GM18507 (cell line): ENCODE measurements around the gene RRP12.
"Not testable (repeated sequence)": the region's sequence is repeated elsewhere in the genome, so short reads cannot be mapped to it uniquely, and the experiment has no call there.

Experiments
- DNase-seq: peaks from one replicate; pipeline ENCODE4 v3.0.0; 2011; ENCODE audit warnings: low read depth; ENCODE audit not compliant: insufficient read length; ENCODE audit errors: extremely low spot score
- FAIRE-seq: peaks from 2 replicates; lab custom pipeline; 2011; peaks lifted over from hg19 to GRCh38; lab: Jason Lieb, UNC

Gene RRP12

DNA sequence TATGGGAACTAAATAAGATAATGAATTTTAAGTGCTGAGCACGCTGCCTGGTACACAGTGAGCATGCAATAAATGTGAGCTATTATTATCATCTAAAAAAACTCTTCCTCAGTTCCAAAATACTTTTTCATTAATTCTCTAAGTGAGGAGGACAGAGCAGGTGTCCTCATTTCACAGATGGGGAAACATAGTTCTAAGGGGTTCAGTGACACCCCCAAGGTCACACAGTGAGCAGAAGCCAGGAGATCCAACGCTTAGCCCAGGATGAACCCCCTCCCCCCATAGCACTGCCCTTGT is 6.8 kb upstream of the RRP12 start:
- no peak for FAIRE-seq

DNA sequence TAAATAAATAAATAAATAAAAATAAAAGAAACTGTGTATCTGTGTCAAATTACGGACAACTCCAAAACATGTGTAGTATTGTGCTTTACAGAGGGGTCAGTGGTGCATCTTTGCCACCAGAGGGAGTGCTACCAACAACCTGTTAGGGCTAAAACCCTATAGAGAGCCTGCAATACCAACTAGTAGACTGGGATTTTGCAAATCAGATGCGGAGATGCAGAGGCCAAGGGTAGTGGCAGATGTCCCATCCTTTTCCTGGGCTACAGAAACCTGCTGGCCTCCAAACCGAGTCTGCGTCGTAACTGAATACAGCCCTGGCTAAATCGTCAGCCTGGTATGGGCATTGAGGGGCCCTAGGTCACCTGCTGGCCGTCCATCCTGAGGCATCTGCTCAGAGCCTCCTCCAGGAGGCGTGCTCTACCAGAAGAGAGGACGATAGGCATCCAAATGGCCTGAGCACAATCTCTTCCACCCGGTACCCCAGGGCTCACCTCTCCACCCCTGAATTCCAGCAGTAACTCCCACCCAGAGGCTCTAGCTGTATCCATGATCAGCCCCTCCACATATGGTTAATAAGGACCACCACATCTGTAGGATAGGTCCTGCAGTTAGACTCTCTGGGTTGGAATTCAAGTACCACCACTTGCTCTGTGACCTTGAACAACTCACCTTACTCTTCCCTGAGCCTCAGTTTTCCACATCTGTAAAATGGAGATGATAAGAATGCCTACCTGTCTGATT is 6.2 kb upstream of the RRP12 start:
- FAIRE-seq = peak; percentile 86
- DNase-seq = peak; percentile 50

More for the DNA sequence above, 6.8 kb upstream of the RRP12 start:
- no peak for DNase-seq

DNA sequence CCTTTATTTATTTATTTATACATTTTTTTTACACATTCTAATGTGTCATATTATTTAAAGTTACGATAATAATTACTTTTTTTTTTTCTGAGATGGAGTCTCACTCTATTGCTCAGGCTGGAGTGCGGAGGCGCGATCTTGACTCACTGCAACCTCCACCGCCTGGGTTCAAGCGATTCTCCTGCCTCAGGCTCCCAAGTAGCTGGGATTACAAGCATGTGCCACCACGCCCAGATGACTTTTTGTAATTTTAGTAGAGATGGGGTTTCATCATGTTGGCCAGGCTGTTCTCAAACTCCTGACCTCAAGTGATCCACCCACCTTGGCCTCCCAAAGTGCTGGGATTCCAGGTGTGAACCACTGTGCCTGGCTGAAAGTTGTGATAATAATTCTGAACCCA is 5.3 kb upstream of the RRP12 start:
- DNase-seq, FAIRE-seq: not testable (repeated sequence)

DNA sequence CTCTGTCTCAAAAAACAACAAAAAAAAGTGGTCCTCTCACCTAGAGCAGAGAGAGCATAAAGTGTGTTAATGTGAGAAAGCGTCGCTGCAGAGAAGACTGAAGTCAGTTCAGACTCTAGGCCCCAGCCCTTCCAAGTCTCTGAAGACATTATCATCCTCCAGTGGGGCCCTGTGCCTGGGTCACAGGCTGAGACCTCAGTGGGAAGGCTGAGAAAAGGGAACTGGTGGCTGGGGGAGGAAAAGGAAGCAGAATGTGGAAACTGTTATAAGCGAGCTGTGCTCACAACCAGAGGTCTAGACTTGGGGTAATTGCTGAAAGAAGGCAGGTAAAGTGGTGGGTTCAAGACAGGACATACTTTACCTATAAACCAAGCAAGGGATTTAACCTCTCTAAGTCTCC is 4.9 kb upstream of the RRP12 start:
- no peak for DNase-seq
- no peak for FAIRE-seq

DNA sequence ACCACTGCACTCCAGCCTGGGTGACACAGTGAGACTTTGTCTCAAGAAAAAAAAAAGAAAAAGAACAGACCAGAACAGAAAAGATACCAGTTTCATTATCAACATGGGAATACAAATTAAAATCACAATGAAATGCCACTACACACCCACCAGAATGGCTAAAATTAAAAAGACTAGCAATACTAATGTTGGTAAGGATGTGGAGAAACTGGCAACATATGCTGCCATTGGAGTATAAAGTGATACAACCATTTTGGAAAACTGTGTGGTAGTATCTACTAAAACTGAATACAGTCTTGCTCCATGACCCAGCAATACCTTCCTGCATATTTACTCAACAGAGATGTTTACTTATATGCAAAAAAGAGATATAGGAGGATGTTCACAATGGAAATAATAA is 2.9 kb upstream of the RRP12 start:
- FAIRE-seq (no peak), DNase-seq (no peak)

DNA sequence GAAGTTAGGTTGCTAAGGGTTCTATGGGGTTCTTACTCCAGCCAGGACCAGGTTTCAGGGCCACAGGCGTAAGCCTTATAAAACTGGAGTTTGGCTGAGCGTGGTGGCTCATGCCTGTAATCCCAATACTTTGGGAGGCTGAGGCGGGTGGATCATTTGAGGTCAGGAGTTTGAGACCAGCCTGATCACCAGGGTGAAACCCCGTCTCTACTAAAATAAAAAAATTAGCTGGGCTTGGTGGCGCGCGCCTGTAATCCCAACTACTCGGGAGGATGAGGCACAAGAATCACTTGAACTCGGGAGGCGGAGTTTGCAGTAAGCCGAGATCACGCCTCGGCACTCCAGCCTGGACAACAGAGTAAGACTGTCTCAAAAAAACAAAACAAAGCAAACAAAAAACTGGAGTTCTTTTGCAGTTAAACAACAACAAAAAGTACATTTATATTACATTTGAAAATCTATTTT is 347 bp upstream of the RRP12 start:
- DNase-seq = no peak
- FAIRE-seq = no peak

DNA sequence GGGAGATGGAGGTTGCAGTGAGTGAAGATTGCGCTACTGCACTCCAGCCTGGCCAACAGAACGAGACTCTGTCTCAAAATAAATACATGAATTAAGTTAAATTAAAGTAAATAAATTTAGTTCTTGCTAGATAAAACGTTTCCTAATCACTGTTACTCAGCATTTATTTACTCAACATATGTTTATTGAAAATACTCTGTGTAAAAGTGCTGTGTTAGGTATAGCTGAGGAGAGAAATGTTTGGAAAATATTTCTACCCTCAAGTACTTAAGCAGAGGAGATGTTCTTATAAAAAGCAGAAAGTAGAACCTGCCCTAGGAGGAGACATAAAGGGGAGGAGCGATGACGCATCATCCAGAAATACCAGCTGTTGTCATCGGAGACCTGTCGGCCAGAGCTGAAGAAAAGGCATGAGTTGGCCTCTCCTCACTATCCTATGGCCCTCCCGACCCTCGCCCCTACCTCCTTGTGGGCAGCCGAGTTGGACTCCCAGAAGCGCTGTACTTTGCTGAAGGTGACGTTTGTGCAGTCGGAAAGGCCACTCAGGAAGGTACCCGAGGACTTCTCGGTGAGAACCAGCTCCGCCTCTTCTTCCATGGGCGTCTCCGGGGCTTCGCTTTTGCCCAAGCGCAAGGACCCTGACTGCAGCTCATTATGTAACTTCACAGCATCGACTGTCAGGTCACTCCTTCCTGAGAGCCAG is 1.1 kb downstream of the RRP12 start:
- DNase-seq (no peak), FAIRE-seq (peak; percentile 61)

DNA sequence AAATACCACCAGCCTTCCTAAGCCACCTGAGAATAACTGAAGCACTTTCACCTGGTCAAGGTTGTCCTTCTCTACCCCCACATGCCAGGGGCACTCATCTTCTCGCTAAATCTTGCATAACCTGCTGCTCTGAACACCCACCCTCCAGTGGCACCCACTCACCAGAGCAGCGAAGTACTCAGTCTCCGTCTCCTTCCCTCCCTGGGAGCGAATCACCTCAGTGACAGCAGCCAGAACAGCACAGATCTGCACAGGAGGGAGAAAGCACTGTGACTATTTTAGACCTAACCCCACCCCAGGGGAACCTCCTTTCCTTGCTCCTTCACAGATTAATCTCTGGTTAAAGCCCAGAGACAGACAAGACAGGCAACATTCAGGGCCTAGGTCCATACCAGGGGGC is 5.1 kb downstream of the RRP12 start:
- FAIRE-seq (no peak), DNase-seq (no peak)

DNA sequence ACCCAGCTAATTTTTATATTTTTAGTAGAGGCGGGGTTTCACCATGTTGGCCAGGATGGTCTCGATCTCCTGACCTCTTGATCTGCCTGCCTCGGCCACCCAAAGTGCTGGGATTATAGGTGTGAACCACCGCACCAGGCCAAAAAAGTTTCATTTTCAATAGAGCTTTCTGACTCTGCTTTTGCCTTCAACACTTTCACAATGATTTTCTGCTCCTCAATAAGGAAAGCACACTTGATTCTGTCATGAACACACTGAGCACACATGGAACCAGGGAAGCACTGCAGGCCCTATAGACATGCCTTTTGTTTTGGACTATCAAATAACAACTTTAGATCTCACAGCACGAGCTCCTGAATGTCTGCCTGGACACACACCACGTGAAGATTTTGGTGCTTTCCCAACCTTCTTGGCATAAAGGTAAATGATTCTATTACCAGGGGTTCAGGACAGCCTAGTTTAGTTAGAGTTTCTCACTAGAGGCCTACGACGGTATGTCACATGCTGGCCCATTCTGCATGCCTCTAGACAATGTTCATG is 8.0 kb downstream of the RRP12 start:
- DNase-seq (no peak), FAIRE-seq (no peak)

DNA sequence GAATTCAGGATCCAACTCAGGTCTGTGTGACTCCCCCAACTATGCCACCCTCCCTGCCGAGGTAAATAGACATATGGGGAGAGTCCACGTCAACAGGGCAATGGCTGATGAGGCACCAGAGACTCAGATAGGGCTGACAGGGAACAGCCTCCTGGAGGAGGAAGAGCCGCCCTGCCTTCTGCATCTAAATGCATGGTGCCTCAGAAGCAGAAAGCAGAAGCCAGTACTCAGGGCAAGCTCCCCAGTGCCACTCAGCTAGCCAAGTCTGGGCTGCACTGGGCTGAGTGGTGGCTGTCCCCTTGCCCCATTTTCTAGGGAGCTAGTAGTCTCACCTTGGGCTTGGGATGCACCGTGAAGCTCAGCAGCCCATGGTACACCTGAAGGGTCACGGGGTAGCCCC is 11.0 kb downstream of the RRP12 start:
- no peak for FAIRE-seq

DNA sequence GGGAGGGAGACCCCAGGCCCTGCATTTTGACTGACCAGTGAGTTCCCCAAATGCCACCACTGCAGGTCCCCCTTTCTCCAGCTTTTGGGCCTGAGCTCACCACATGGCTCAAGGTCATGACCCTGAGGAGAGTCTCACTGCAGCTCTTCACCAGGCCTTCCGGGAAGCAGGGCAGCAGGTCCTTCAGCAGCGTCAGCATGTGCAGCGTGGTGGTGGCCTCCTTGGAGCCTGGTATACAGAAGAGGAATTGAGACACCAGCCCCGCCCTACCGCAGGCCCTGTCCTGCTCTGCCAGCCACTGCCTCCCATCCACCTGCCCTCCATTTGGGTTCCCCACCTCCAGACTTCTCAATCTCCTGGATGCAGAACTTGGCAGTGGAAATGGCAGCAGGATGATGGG is 13.0 kb downstream of the RRP12 start:
- FAIRE-seq (no peak), DNase-seq (no peak)

More for the DNA sequence above, 11.0 kb downstream of the RRP12 start:
- no peak for DNase-seq

DNA sequence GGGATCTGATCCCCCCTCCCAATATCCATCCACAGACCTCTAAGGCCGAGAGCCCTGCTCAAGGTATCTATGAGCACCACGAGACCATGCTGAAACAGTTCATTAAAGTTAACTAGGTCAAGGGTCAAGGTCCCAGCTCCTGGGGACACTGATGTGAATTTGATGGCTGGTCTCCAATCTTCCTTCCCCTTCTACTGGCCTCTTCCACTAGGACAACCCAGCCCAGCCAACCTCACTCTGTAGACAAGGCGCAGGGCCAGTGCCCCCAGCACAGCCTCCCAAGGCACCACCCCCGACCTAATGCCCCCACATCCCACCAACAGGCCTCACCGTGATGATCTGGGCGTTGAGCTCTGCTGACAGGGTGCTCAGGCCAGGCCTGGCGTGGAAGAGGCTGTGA is 15.6 kb downstream of the RRP12 start:
- DNase-seq (no peak), FAIRE-seq (no peak)

DNA sequence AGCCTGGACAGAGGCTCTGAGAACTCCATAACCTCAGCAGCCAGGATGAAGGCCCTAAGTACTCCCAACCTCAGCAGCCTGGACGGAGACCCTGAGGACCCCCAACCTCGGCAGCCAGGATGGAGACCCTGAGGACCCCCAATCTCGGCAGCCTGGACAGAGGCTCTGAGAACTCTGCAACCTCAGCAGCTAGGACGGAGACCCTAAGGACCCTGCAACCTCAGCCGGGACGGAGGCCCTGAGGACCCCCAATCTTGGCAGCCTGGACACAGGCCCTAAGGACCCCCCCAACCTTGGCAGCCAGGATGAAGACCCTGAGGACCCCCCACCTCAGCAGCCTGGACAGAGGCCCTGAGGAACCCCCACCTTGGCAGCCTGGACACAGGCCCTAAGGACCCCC is 16.5 kb downstream of the RRP12 start:
- DNase-seq (no peak), FAIRE-seq (no peak)

DNA sequence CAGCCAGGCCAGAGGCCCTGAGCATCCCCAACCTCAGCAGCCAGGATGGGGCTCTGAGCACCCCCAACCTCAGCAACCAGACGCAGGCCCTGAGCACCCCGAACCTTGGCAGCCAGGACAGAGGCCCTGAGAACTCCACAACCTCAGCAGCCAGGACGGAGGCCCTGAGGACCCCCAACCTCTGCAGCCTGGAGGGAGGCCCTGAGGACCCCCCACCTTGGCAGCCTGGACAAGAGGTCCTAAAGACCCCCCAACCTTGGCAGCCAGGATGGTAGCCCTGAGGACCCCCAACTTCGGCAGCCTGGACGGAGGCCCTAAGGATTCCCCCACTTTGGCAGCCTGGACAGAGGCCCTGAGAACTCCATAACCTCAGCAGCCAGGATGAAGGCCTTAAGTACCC is 17.0 kb downstream of the RRP12 start:
- DNase-seq (no peak), FAIRE-seq (no peak)

DNA sequence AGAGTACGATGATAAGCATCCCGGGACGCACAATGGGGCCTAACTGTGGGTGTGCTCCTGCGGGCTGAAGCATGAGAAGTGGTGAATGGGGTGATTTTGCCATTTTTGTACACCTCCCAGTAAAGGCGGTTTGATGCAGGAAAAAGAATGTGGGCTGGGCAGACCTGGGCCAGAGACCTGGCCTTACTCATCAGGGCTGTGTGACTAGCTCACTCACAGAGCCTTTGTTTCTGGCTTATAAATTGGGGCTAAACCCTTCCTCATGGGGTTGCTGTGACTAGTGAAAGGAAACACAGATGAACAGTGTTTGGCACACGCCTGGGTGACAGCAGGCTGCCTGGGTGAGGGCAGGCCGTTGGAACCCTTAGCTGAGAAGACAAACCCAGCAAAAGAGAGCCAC is 18.0 kb downstream of the RRP12 start:
- DNase-seq = no peak
- no peak for FAIRE-seq

DNA sequence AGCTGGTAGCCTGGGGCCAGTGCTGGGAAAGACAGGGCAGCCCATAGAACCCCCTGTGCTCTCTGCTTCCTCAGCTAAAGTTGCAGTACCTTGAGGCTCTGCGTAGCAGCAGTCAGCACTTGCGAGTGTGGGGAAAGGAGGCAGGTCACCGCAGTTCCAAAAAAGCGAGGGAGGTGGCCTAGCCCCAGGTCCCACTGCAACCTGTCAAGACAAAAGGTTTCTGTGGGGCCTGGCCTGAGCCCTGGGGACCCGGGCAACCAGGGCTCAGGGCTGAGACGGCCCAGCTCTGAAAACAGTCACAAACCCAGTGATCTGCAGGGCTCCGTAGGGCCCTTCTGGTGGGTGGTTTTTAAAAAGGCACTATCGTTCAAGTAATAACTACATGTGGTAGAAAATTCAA is 19.5 kb downstream of the RRP12 start:
- DNase-seq (no peak), FAIRE-seq (no peak)

DNA sequence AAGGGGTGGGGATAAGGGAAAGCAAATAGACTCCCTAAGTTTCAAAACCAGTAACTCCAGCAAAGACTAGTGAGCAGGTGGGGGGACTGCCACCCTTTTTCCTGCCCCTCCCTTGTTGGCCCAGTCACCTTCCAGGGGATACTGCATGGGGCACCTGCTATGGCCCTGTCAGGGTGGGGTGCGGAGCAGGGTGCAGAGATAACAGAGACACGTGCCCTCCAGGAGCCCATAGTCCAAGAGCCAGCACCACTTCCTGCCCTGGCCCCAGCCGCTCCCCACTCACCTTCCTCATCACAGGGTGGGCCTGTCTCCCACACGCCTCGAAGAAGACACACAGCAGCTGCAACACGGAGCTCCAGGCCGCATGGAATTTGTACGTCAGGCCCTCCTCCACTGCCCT is 20.6 kb downstream of the RRP12 start:
- no peak for FAIRE-seq
- no peak for DNase-seq

DNA sequence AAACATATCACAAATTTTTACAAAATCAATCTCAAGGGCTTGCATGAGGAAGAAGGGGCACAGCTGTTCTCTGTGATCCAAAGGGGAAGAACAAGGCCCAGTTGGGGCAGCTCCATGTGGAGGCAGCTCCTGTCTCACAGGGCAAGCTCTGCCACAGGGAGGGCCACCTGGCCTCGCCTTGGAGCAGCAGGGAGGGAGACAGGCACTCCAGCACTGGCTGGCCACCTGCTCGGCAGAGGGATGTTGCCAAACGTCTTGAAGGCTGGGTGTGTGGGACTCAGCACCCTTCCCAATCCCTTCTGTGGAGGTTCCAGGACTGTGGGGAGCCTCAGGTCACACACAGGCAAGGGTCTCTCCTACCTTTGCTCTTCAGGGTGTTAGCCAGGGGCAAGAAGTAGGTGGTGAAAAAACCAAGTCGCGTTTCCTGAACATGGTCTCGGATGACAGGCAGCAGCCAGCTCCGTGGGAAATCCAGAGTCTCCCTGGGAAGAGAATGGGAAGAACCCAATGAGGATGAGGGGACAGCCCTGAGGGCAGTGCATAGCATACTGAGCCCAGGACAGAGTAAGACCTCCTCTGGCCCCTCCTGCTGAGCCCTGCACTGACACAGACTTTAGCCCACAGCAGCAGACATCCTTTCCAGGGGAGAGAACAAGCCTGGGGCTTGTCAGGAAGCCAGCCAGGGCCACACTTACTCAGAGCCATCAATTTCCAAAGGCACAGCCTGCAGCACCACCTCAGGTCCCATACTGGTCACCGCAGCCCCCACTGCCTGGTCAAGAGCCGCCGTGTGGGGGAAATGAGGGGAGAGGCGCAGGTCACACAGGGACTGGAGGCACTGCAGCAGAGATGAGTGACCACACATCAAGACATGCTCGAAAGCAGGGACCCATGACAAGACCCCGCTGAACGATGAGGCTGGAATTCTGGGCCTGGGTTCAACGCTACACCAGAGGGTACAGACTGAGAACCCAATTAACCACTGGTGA is 21.9 kb downstream of the RRP12 start:
- DNase-seq (no peak), FAIRE-seq (no peak)

DNA sequence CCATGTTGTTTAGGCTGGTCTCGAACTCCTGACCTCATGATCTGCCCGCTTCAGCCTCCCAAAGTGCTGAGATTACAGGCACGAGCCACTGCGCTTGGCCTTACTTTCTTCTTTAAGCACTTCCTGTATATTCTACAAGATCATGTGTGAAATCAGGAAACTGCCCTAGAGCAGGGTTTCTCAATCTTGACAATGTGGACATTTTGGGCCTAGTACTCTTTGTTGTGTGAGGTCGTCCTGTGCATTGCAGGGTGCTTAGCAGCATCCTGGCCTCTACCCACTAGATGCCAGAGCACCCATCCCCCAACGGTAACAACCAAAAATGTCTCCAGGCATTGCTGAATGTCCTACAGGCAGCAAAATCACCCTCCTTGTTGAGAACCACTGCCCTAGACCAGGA is 24.7 kb downstream of the RRP12 start:
- FAIRE-seq = no peak
- DNase-seq = no peak

DNA sequence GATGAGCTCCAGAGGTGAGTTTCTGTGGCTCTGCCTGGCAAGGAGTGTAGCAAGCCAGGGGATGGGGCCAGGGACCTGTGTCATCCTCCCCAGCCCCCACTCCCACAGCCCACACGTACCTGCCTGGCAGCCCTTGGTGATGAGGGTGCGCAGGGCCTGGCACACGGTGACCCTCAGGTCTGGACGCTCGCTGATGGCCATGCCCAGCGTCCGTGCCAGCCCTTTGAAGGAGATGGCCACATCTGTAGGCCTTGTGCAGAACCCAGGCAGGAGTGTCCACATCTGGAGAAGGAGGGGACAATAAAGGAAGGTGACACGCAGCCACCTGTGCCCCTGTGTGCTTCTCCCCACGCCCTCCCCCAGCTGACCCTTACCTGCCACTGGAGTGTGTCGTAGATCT is 27.7 kb downstream of the RRP12 start:
- FAIRE-seq (no peak), DNase-seq (no peak)
